Liver (tissue), 9 donors: Measurements from ENCODE around the gene KIRREL1. TPM values are rescaled to one million over a fixed set of nuclear protein-coding genes. Genes with fewer than 3 reads are reported as not detected.
A peak's percentile ranks its signal among the peaks of the same experiment; 100 is the strongest.
"Not testable (repeated sequence)": the region's sequence is repeated elsewhere in the genome, so short reads cannot be mapped to it uniquely, and the experiment has no call there.

ENCODE experiments used
- DNase-seq: peaks from one replicate; pipeline ENCODE4 v3.0.0-alpha.2; 2017; ENCODE audit warnings: low spot score
- H3K27ac ChIP-seq, 2 donors: one replicate each; pipeline ENCODE4 v1.7.0; 2013; ENCODE audit warnings: inconsistent platforms in 2 of 2, low read length in 2 of 2, control low read depth in 1 of 2, low read depth in 1 of 2, mild to moderate bottlenecking in 1 of 2
- H3K27me3 ChIP-seq, 4 donors: one replicate each; pipeline versions ENCODE4 v1.6.1 to v1.7.0; 2013; ENCODE audit warnings: low read length in 3 of 4, inconsistent platforms in 1 of 4, mild to moderate bottlenecking in 1 of 4, moderate library complexity in 1 of 4; ENCODE audit not compliant: control insufficient read depth in 4 of 4, insufficient read depth in 4 of 4
- H3K36me3 ChIP-seq, 4 donors: one replicate each; pipeline versions ENCODE4 v1.6.1 to v1.7.0; 2013; ENCODE audit warnings: low read length in 3 of 4, mild to moderate bottlenecking in 3 of 4, low read depth in 1 of 4, moderate library complexity in 1 of 4; ENCODE audit not compliant: control insufficient read depth in 4 of 4, insufficient read depth in 3 of 4
- H3K4me1 ChIP-seq, 4 donors: one replicate each; pipeline versions ENCODE4 v1.6.1 to v1.7.0; 2013; ENCODE audit warnings: low read length in 3 of 4, mild to moderate bottlenecking in 3 of 4, moderate library complexity in 1 of 4; ENCODE audit not compliant: control insufficient read depth in 4 of 4, insufficient read depth in 4 of 4
- H3K4me3 ChIP-seq, 3 donors: one replicate each; pipeline versions ENCODE4 v1.6.1 to v1.7.0; 2013; ENCODE audit warnings: low read length in 3 of 3, control low read depth in 1 of 3, low read depth in 1 of 3, mild to moderate bottlenecking in 1 of 3
- H3K9ac ChIP-seq, 2 donors: one replicate each; pipeline ENCODE4 v1.7.0; 2013; ENCODE audit warnings: low read length in 2 of 2, mild to moderate bottlenecking in 2 of 2, moderate library complexity in 2 of 2, control low read depth in 1 of 2, low read depth in 1 of 2
- H3K9me3 ChIP-seq, 4 donors: one replicate each; pipeline versions ENCODE4 v1.6.1 to v1.7.0; 2013; ENCODE audit warnings: low read length in 3 of 4; ENCODE audit not compliant: control insufficient read depth in 4 of 4
- ATF3 ChIP-seq: IDR thresholded peaks from 2 replicates; pipeline ENCODE4 v1.6.1; 2016; ENCODE audit warnings: antibody characterized with exemption
- CTCF ChIP-seq: fragments of 150-350 bp; IDR thresholded peaks from 2 replicates; pipeline ENCODE4 v1.5.1; 2017; ENCODE audit warnings: improper control_type of control experiment, low read depth, low read length; ENCODE audit not compliant: missing input control
- EGR1 ChIP-seq, 2 donors: IDR thresholded peaks; 2 replicates each; pipeline ENCODE4 v1.6.1; 2016 to 2018; ENCODE audit warnings: antibody characterized with exemption in 2 of 2, low read depth in 2 of 2
- FOXA1 ChIP-seq: IDR thresholded peaks from 2 replicates; pipeline ENCODE4 v1.6.1; 2016; ENCODE audit warnings: antibody characterized with exemption
- FOXA2 ChIP-seq: IDR thresholded peaks from 2 replicates; pipeline ENCODE4 v1.6.1; 2016; ENCODE audit warnings: antibody characterized with exemption
- GABPA ChIP-seq, 2 donors: IDR thresholded peaks in 1 of 2; conservative IDR thresholded peaks in 1 of 2; 2 replicates each; pipeline ENCODE4 v1.6.1; 2016; ENCODE audit warnings: antibody characterized with exemption in 2 of 2, mild to moderate bottlenecking in 1 of 2, moderate library complexity in 1 of 2
- HNF4A ChIP-seq, 2 donors: conservative IDR thresholded peaks; 2 replicates each; pipeline ENCODE4 v1.6.1; 2016; ENCODE audit warnings: antibody characterized with exemption in 2 of 2, mild to moderate bottlenecking in 2 of 2
- HNF4G ChIP-seq: IDR thresholded peaks from 2 replicates; pipeline ENCODE4 v1.6.1; 2016; ENCODE audit warnings: antibody characterized with exemption
- JUND ChIP-seq, 2 donors: IDR thresholded peaks; 2 replicates each; pipeline ENCODE4 v1.6.1; 2016; ENCODE audit warnings: antibody characterized with exemption in 2 of 2
- MAX ChIP-seq: IDR thresholded peaks from 2 replicates; pipeline ENCODE4 v1.6.1; 2016; ENCODE audit warnings: antibody characterized with exemption
- NR2F2 ChIP-seq: IDR thresholded peaks from 2 replicates; pipeline ENCODE4 v1.6.1; 2016; ENCODE audit warnings: antibody characterized with exemption
- RAD21 ChIP-seq, 2 donors: IDR thresholded peaks; 2 replicates each; pipeline ENCODE4 v1.6.1; 2016; ENCODE audit warnings: antibody characterized with exemption in 2 of 2, mild to moderate bottlenecking in 2 of 2
- REST ChIP-seq: IDR thresholded peaks from 2 replicates; pipeline ENCODE4 v1.6.1; 2016; ENCODE audit warnings: antibody characterized with exemption, mild to moderate bottlenecking
- RXRA ChIP-seq, 2 donors: IDR thresholded peaks; 2 replicates each; pipeline ENCODE4 v1.6.1; 2017 to 2018; ENCODE audit warnings: antibody characterized with exemption in 2 of 2, mild to moderate bottlenecking in 1 of 2
- SP1 ChIP-seq: IDR thresholded peaks from 2 replicates; pipeline ENCODE4 v1.6.1; 2018; ENCODE audit warnings: antibody characterized with exemption, mild to moderate bottlenecking
- YY1 ChIP-seq: IDR thresholded peaks from 2 replicates; pipeline ENCODE4 v1.6.1; 2016; ENCODE audit warnings: antibody characterized with exemption, mild to moderate bottlenecking
- ZBTB33 ChIP-seq: IDR thresholded peaks from 2 replicates; pipeline ENCODE4 v1.6.1; 2016; ENCODE audit warnings: antibody characterized with exemption
- WGBS: extraction: QIAGEN DNeasy Blood & Tissue Kit; methylation state at CpG from one replicate; pipeline ENCODE4 v1.1.7; 2013; 5-methylcytosine and 5-hydroxymethylcytosine counted together
- polyA plus RNA-seq, 2 donors: library from polyadenylated mRNA; stranded (reverse) in 1 of 2; unstranded in 1 of 2; fragments of 200-250 nt in 1 of 2; fragments of >200 nt in 1 of 2; fragmentation: Nextera tagmentation in 1 of 2; extraction: Ambion mirVana in 1 of 2; gene quantifications; one replicate each; pipeline versions ENCODE4 v1.2.1 to v1.2.3, GENCODE V29; 2013 to 2015
- total RNA-seq, 2 donors: library from RNA; depleted of rRNA; stranded (reverse); fragments of >200 nt; gene quantifications; one replicate each; pipeline ENCODE4 v1.2.3, GENCODE V29; 2014
- donor health status: healthy.
- donor health status: healthy.
- donor health status: healthy.
- donor health status: healthy.
- donor health status: healthy.

KIRREL1 gene
- total and polyA plus RNA-seq, 4 donors, result 0.82 to 6.0 (median 3.1) TPM

GRCh38 chr1:158124999-158125398, 131.6 kb downstream of the KIRREL1 start:
- WGBS, result 21% methylated on average over 4 of the region's 4 CpGs
- DNase-seq, result peak; percentile 74
- no peak overlapping the region for H3K4me3 ChIP-seq

GRCh38 chr1:158126425-158126824, 133.0 kb downstream of the KIRREL1 start:
- WGBS, result 72% methylated on average over 2 of the region's 2 CpGs
- H3K4me1 ChIP-seq, result peaks cover 0 to 2% (median 0%) of the 10 kb centered on the region in 4 donors
- TF ChIP-seq MAX, result no peak
- TF ChIP-seq ATF3, result no peak
- no peak for TF ChIP-seq NR2F2
- TF ChIP-seq SP1, result no peak
- TF ChIP-seq HNF4A (conservative IDR thresholded peaks at IDR 0.05), result no peak
- TF ChIP-seq YY1, result no peak
- TF ChIP-seq RXRA (IDR thresholded peaks at IDR 0.05), result no peak
- no peak for TF ChIP-seq REST
- no peak for TF ChIP-seq RAD21 (IDR thresholded peaks at IDR 0.05)
- no peak for TF ChIP-seq ZBTB33
- no peak for TF ChIP-seq JUND (IDR thresholded peaks at IDR 0.05)
- no peak for TF ChIP-seq FOXA2
- TF ChIP-seq HNF4G, result no peak
- TF ChIP-seq EGR1 (IDR thresholded peaks at IDR 0.05; ENCODE audit: low read depth in 2 of 2), result no peak
- no peak for TF ChIP-seq FOXA1
- no peak for TF ChIP-seq GABPA (IDR thresholded peaks at IDR 0.05 in 1 of 2, conservative IDR thresholded peaks at IDR 0.05 in 1 of 2)

More at GRCh38 chr1:158124999-158125398, 131.6 kb downstream of the KIRREL1 start:
- peaks cover 0 to 2% (median 0%) of the 10 kb centered on the region in 4 donors for H3K4me1 ChIP-seq
- peaks cover 0 to 11% (median 2%) of the 10 kb centered on the region in 4 donors for H3K27me3 ChIP-seq
- TF ChIP-seq CTCF, result peak; percentile 99
- TF ChIP-seq FOXA1, result no peak
- peak; percentile 97 for TF ChIP-seq RAD21 (IDR thresholded peaks at IDR 0.05)
- H3K9me3 ChIP-seq, result no peaks in the 10 kb centered on the region
- no peaks in the 10 kb centered on the region for H3K36me3 ChIP-seq
- no peak overlapping the region for H3K9ac ChIP-seq
- no peak overlapping the region for H3K27ac ChIP-seq

GRCh38 chr1:158128531-158128930, 135.1 kb downstream of the KIRREL1 start:
- H3K9me3 ChIP-seq, H3K4me1 ChIP-seq, H3K9ac ChIP-seq, DNase-seq, H3K27ac ChIP-seq, H3K36me3 ChIP-seq, H3K4me3 ChIP-seq, H3K27me3 ChIP-seq: not testable (repeated sequence)
- 80% methylated on average over 8 of the region's 8 CpGs for WGBS

More at GRCh38 chr1:158126425-158126824, 133.0 kb downstream of the KIRREL1 start:
- Histone ChIP-seq H3K9ac (no peak overlapping the region), H3K36me3 (no peaks in the 10 kb centered on the region), H3K4me3 (no peak overlapping the region), H3K27ac (no peak overlapping the region), H3K9me3 (no peaks in the 10 kb centered on the region), H3K27me3 (peaks cover 0 to 8% (median 2%) of the 10 kb centered on the region in 4 donors)
- DNase-seq, result no peak
